ENCODE measurements around the gene CCDC3. TPM values are rescaled to one million over a fixed set of nuclear protein-coding genes. Genes with fewer than 3 reads are reported as not detected.

Gene CCDC3
- total RNA-seq, 1 donor from 2014 or later = 14.1 TPM

GRCh38 chr10:12974491-12975199, 26.9 kb downstream of the CCDC3 start:
- TF ChIP-seq, protein P1, sequence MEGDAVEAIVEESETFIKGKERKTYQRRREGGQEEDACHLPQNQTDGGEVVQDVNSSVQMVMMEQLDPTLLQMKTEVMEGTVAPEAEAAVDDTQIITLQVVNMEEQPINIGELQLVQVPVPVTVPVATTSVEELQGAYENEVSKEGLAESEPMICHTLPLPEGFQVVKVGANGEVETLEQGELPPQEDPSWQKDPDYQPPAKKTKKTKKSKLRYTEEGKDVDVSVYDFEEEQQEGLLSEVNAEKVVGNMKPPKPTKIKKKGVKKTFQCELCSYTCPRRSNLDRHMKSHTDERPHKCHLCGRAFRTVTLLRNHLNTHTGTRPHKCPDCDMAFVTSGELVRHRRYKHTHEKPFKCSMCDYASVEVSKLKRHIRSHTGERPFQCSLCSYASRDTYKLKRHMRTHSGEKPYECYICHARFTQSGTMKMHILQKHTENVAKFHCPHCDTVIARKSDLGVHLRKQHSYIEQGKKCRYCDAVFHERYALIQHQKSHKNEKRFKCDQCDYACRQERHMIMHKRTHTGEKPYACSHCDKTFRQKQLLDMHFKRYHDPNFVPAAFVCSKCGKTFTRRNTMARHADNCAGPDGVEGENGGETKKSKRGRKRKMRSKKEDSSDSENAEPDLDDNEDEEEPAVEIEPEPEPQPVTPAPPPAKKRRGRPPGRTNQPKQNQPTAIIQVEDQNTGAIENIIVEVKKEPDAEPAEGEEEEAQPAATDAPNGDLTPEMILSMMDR (IDR thresholded peaks at IDR 0.05) = no peak
- Mint-ChIP-seq H3K27ac (ENCODE audit: unreplicated experiment) (no peak overlapping the region), H3K36me3 (ENCODE audit: unreplicated experiment) (no peaks in the 10 kb centered on the region), H3K4me1 (ENCODE audit: unreplicated experiment) (peaks cover 30% of the 10 kb centered on the region), H3K4me3 (ENCODE audit: unreplicated experiment) (no peak overlapping the region), H3K27me3 (ENCODE audit: unreplicated experiment) (peaks cover 3% of the 10 kb centered on the region), H3K9me3 (ENCODE audit: unreplicated experiment) (no peaks in the 10 kb centered on the region)
- DNase-seq (ENCODE audit: extremely low spot score, unreplicated experiment) = no peak

- Mint-ChIP-seq H3K27me3 (ENCODE audit: unreplicated experiment) (peaks cover 1% of the 10 kb centered on the region), H3K4me1 (ENCODE audit: unreplicated experiment) (peaks cover 28% of the 10 kb centered on the region), H3K36me3 (ENCODE audit: unreplicated experiment) (peaks cover under 1% of the 10 kb centered on the region), H3K27ac (ENCODE audit: unreplicated experiment) (no peak overlapping the region), H3K4me3 (ENCODE audit: unreplicated experiment) (no peak overlapping the region), H3K9me3 (ENCODE audit: unreplicated experiment) (peaks cover 2% of the 10 kb centered on the region)
- TF ChIP-seq, protein P1 (IDR thresholded peaks at IDR 0.05) = no peak
- DNase-seq (ENCODE audit: extremely low spot score, unreplicated experiment) = no peak
Observed at GRCh38 chr10:12974078-12974477, 27.4 kb downstream of the CCDC3 start.

DNA sequence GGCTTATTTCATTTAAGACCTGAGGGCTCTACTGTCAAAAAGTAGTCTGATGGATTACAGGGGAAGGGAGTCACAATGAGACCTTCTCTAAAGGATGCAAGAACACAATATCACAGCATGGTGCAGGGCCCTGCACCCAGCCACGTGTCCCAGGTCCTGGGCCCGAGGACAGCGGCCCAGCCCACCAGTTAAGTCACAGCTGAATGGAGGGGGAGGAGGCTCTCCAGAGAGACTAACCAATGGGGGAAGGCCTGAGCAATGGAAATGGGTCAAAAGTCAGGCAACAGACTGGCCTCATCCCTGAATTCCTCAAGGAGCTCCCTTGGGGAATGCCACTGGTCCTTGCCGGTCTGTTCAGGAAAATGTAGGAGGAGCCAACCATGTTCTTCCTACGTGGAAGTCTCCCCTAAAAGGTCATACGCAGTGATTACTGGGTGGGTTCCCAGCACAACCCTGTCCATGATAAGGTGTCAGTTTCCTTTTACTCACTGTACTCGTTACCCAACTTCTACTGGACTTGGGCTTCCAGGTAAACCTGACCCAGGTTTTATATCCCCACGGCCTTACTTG, 28.3 kb downstream of the CCDC3 start:
- H3K4me1 Mint-ChIP-seq (ENCODE audit: unreplicated experiment) = peaks cover 25% of the 10 kb centered on the region
- no peak overlapping the region for H3K27ac Mint-ChIP-seq (ENCODE audit: unreplicated experiment)
- peaks cover 9% of the 10 kb centered on the region for H3K9me3 Mint-ChIP-seq (ENCODE audit: unreplicated experiment)
- peaks cover 3% of the 10 kb centered on the region for H3K36me3 Mint-ChIP-seq (ENCODE audit: unreplicated experiment)
- no peak for DNase-seq (ENCODE audit: extremely low spot score, unreplicated experiment)
- H3K27me3 Mint-ChIP-seq (ENCODE audit: unreplicated experiment) = no peaks in the 10 kb centered on the region
- TF ChIP-seq, protein P1 (IDR thresholded peaks at IDR 0.05) = no peak
- no peak overlapping the region for H3K4me3 Mint-ChIP-seq (ENCODE audit: unreplicated experiment)

GRCh38 chr10:12972146-12972545, 29.4 kb downstream of the CCDC3 start:
- peaks cover 8% of the 10 kb centered on the region for H3K36me3 Mint-ChIP-seq (ENCODE audit: unreplicated experiment)
- peak overlapping the region; percentile 19 for H3K27ac Mint-ChIP-seq (ENCODE audit: unreplicated experiment)
- no peak overlapping the region for H3K4me3 Mint-ChIP-seq (ENCODE audit: unreplicated experiment)
- DNase-seq (ENCODE audit: extremely low spot score, unreplicated experiment) = no peak
- no peaks in the 10 kb centered on the region for H3K27me3 Mint-ChIP-seq (ENCODE audit: unreplicated experiment)
- peaks cover 25% of the 10 kb centered on the region for H3K4me1 Mint-ChIP-seq (ENCODE audit: unreplicated experiment)
- TF ChIP-seq, protein P1 (IDR thresholded peaks at IDR 0.05) = no peak
- H3K9me3 Mint-ChIP-seq (ENCODE audit: unreplicated experiment) = peaks cover 14% of the 10 kb centered on the region

DNA sequence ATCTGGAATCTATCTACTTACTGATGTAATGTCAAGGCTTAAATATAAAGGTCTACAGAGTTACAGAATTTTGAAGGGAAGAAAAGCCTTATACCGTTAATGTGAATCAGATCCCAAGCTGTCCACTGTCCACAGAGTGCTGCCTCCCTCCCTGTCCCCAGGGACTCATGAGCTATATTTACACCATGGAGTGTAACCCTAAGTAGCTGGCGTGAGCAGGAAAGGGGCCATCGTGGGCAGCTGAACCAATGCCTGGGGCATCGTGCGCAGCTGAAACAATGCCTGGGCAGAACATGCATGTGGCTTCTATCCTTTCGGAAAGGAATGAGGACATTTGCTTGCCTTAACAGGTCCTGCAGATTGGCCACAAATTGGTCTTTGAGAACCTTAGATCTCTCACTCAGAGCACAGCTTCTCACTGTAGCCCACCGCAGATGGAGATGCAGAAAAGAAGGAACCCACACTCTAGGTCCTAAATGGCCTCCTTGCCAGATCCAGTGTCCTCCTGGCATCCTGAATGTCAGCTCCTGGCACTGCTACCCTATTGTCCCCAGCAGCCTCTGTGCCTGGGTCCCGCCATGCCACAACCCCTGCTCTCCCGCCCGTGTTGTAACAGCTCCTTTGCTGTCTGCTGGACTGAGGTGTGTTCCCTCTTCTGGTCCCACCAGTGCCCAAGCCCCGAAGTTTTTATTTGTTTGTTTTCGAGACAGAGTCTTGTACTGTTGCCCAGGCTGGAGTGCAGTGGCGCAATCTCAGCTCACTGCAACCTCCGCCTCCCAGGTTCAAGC, 30.3 kb downstream of the CCDC3 start:
- Mint-ChIP-seq H3K4me3 (ENCODE audit: unreplicated experiment) (no peak overlapping the region), H3K9me3 (ENCODE audit: unreplicated experiment) (peaks cover 18% of the 10 kb centered on the region), H3K36me3 (ENCODE audit: unreplicated experiment) (peaks cover 8% of the 10 kb centered on the region), H3K4me1 (ENCODE audit: unreplicated experiment) (peaks cover 25% of the 10 kb centered on the region), H3K27ac (ENCODE audit: unreplicated experiment) (peak overlapping the region; percentile 59), H3K27me3 (ENCODE audit: unreplicated experiment) (no peaks in the 10 kb centered on the region)
- peak; percentile 87 for DNase-seq (ENCODE audit: extremely low spot score, unreplicated experiment)
- TF ChIP-seq, protein P1 (IDR thresholded peaks at IDR 0.05) = no peak

All from osteocyte (in vitro differentiated cells).